K562 (cell line): ENCODE measurements around the gene LIX1L. TPM values are rescaled to one million over a fixed set of nuclear protein-coding genes. Genes with fewer than 3 reads are reported as not detected.
A peak's percentile ranks its signal among the peaks of the same experiment; 100 is the strongest.

Experiments used
- CAMTA2 ChIP-seq: fragments of 250-450 bp; sonication (Bioruptor Pico); conservative IDR thresholded peaks from 2 replicates; pipeline ENCODE4 v1.5.1; 2022
- CXXC5 ChIP-seq: fragments of 250-450 bp; sonication (Bioruptor Pico); IDR thresholded peaks from 2 replicates; pipeline ENCODE4 v1.8.0; 2022; ENCODE audit warnings: inconsistent platforms, mild to moderate bottlenecking, moderate library complexity
- ELF4 ChIP-seq: fragments of 450-650 bp; formaldehyde crosslinking; IDR thresholded peaks from 2 replicates; pipeline ENCODE4 v1.4.0; 2022; ENCODE audit warnings: missing genetic modification characterization
- GABPA ChIP-seq: fragments of 200-800 bp; sonication (Bioruptor generic); conservative IDR thresholded peaks from 2 replicates; pipeline ENCODE4 v1.6.1; 2016; ENCODE audit warnings: low read depth, missing genetic modification characterization, missing compliant biosample characterization
- GABPB2 ChIP-seq: fragments of 250-450 bp; sonication (Bioruptor Pico); conservative IDR thresholded peaks from 2 replicates; pipeline ENCODE4 v1.5.1; 2021; ENCODE audit warnings: mild to moderate bottlenecking
- HNRNPL ChIP-seq: fragments of 200-400 bp; formaldehyde crosslinking; IDR thresholded peaks from 2 replicates; pipeline ENCODE4 v1.6.1; 2017; ENCODE audit warnings: low read depth, mild to moderate bottlenecking, low read length
- HNRNPLL ChIP-seq: fragments of 200-400 bp; formaldehyde crosslinking; IDR thresholded peaks from 2 replicates; pipeline ENCODE4 v1.6.1; 2017; ENCODE audit warnings: low read length, low read depth, mild to moderate bottlenecking; ENCODE audit not compliant: poor library complexity, severe bottlenecking
- KDM2B ChIP-seq: fragments of 250-450 bp; sonication (Bioruptor Pico); IDR thresholded peaks from 2 replicates; pipeline ENCODE4 v1.8.0; 2021; ENCODE audit warnings: mild to moderate bottlenecking, moderate library complexity
- KLF10 ChIP-seq: fragments of 250-450 bp; sonication (Bioruptor Pico); IDR thresholded peaks from 2 replicates; pipeline ENCODE4 v1.6.1; 2021; ENCODE audit warnings: matching md5 sums
- MYNN ChIP-seq, 2 experiments: sonication (generic); formaldehyde crosslinking in 1 of 2; IDR thresholded peaks; 2 replicates each; pipeline versions ENCODE4 v1.5.0 to v1.6.1; 2016 to 2020; ENCODE audit warnings: antibody characterized with exemption in 1 of 2, missing genetic modification reagents in 1 of 2
- NFIC ChIP-seq: fragments of 450-650 bp; IDR thresholded peaks from 2 replicates; pipeline ENCODE4 v1.6.1; 2017; ENCODE audit warnings: mild to moderate bottlenecking, inconsistent platforms
- PBX2 ChIP-seq, 2 experiments: IDR thresholded peaks in 1 of 2; conservative IDR thresholded peaks in 1 of 2; 2 replicates each; pipeline ENCODE4 v1.6.1; 2016; ENCODE audit warnings: low read depth in 2 of 2, mild to moderate bottlenecking in 1 of 2, missing compliant biosample characterization in 1 of 2, missing genetic modification characterization in 1 of 2, moderate library complexity in 1 of 2
- PHB2 ChIP-seq: fragments of 450-650 bp; IDR thresholded peaks from 2 replicates; pipeline ENCODE4 v1.6.1; 2017; ENCODE audit warnings: low read depth
- PML ChIP-seq: IDR thresholded peaks from 2 replicates; pipeline ENCODE4 v1.6.1; 2012; ENCODE audit warnings: low read length, inconsistent platforms
- POLR2A ChIP-seq: fragments of 450-650 bp; conservative IDR thresholded peaks from 2 replicates; pipeline ENCODE4 v1.6.1; 2016
- SIN3B ChIP-seq: fragments of 450-650 bp; IDR thresholded peaks from 2 replicates; pipeline ENCODE4 v1.6.1; 2017; ENCODE audit warnings: low read depth, mild to moderate bottlenecking, moderate library complexity
- STAG1 ChIP-seq: sonication (generic); formaldehyde crosslinking; IDR thresholded peaks from 2 replicates; pipeline ENCODE4 v1.5.0; 2020; ENCODE audit warnings: missing genetic modification reagents, borderline replicate concordance
- SUPT5H ChIP-seq: fragments of 450-650 bp; IDR thresholded peaks from 2 replicates; pipeline ENCODE4 v1.6.1; 2016
- ZNF263 ChIP-seq: sonication (generic); formaldehyde crosslinking; IDR thresholded peaks from 2 replicates; pipeline ENCODE4 v1.8.0; 2022; ENCODE audit warnings: mild to moderate bottlenecking, missing genetic modification reagents, borderline replicate concordance
- ZNF3 ChIP-seq: fragments of 250-450 bp; sonication (Bioruptor Pico); IDR thresholded peaks from 2 replicates; pipeline ENCODE4 v1.5.0; 2021; ENCODE audit warnings: mild to moderate bottlenecking, moderate library complexity
- ZNF583 ChIP-seq: fragments of 250-450 bp; sonication (Bioruptor Pico); IDR thresholded peaks from 2 replicates; pipeline ENCODE4 v1.4.0; 2020
- ZNF778 ChIP-seq: fragments of 450-650 bp; formaldehyde crosslinking; IDR thresholded peaks from 2 replicates; pipeline ENCODE4 v1.4.0; 2020; ENCODE audit warnings: mild to moderate bottlenecking, moderate library complexity
- ZNF780A ChIP-seq: fragments of 250-450 bp; sonication (Bioruptor Pico); IDR thresholded peaks from 2 replicates; pipeline ENCODE4 v1.5.0; 2021; ENCODE audit warnings: mild to moderate bottlenecking
- polyA plus RNA-seq, 8 experiments: library from polyadenylated mRNA; depleted of rRNA in 4 of 8; stranded (reverse) in 5 of 8; unstranded in 3 of 8; fragments of >200 nt; fragmentation: Nextera tagmentation in 2 of 8; fragmentation: Illumina TruSeq in 1 of 8; extraction: Ambion mirVana in 2 of 8; extraction: Trizol in 1 of 8; gene quantifications; 2 replicates each; pipeline versions ENCODE4 v1.2.1 to v1.2.3, GENCODE V29; 2011 to 2014; ENCODE audit warnings: inconsistent platforms in 1 of 8, missing spikeins in 1 of 8
- total RNA-seq, 7 experiments: library from RNA; depleted of rRNA in 6 of 7; stranded (reverse); fragments of >200 nt in 6 of 7; fragmentation: Illumina TruSeq in 2 of 7; extraction: Trizol in 2 of 7; gene quantifications; 2 replicates each; pipeline versions ENCODE4 v1.2.1 to v1.2.3, GENCODE V29; 2011 to 2021; ENCODE audit warnings: low replicate concordance in 1 of 7
- TF ChIP-seq, protein P1 (sequence below), 2 experiments: IDR thresholded peaks; 2 replicates each; pipeline ENCODE4 v1.6.1; 2011; ENCODE audit warnings: borderline replicate concordance in 1 of 2, control low read depth in 1 of 2, low read depth in 1 of 2, low read length in 1 of 2, mild to moderate bottlenecking in 1 of 2, mixed read lengths in 1 of 2, moderate library complexity in 1 of 2; ENCODE audit not compliant: insufficient read depth in 1 of 2, insufficient read length in 1 of 2, poor library complexity in 1 of 2, severe bottlenecking in 1 of 2; ENCODE audit errors: extremely low read depth in 1 of 2
- TF ChIP-seq, protein P2 (sequence below): conservative IDR thresholded peaks from 2 replicates; pipeline ENCODE4 v1.6.1; 2011; ENCODE audit warnings: low read depth, mild to moderate bottlenecking, low read length; ENCODE audit not compliant: control insufficient read depth

Gene LIX1L
- total and polyA plus RNA-seq, 9 of the 15 experiments (the other 6 are each of a cell fraction or from before 2014, with no cell fraction given): 4.6 to 26.5 (median 12.5) TPM

- TF ChIP-seq PBX2 (CRISPR knock-in tag; IDR thresholded peaks at IDR 0.05; ENCODE audit: low read depth) (peak; percentile 92), PBX2 (tag; conservative IDR thresholded peaks at IDR 0.05; ENCODE audit: low read depth) (peak; percentile 98), CAMTA2 (no peak), ZNF263 (CRISPR knock-in tag) (no peak), NFIC (peak; percentile 76), HNRNPLL (peak; percentile 91), HNRNPL (peak; percentile 88; the same call in 1 of the 2 replicates), ZNF583 (CRISPR knock-in tag) (no peak), SIN3B (no peak), PHB2 (no peak), ZNF778 (CRISPR knock-in tag) (no peak), ZNF780A (CRISPR knock-in tag) (no peak), ZNF3 (CRISPR knock-in tag) (no peak), ELF4 (no peak), SUPT5H (peak; percentile 51; the same call in 1 of the 2 replicates), PML (no peak), KLF10 (CRISPR knock-in tag) (no peak), STAG1 (CRISPR knock-in tag) (no peak), GABPA (tag) (peak; percentile 32; the same call in 1 of the 2 replicates), CXXC5 (peak; percentile 66), MYNN (IDR thresholded peaks at IDR 0.05) (peak; percentile 76), MYNN (CRISPR knock-in tag; IDR thresholded peaks at IDR 0.05) (no peak), GABPB2 (CRISPR knock-in tag) (no peak), POLR2A (peak; percentile 69), KDM2B (CRISPR knock-in tag) (0 out of 2 replicates have a peak, but pooled peaks have one; percentile 24)
- TF ChIP-seq, protein P1, sequence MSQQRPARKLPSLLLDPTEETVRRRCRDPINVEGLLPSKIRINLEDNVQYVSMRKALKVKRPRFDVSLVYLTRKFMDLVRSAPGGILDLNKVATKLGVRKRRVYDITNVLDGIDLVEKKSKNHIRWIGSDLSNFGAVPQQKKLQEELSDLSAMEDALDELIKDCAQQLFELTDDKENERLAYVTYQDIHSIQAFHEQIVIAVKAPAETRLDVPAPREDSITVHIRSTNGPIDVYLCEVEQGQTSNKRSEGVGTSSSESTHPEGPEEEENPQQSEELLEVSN (IDR thresholded peaks at IDR 0.05; ENCODE audit: borderline replicate concordance in 1 of 2, extremely low read depth in 1 of 2, insufficient read depth in 1 of 2, insufficient read length in 1 of 2, low read depth in 1 of 2, low read length in 1 of 2, poor library complexity in 1 of 2, severe bottlenecking in 1 of 2): no peak
- TF ChIP-seq, protein P2, sequence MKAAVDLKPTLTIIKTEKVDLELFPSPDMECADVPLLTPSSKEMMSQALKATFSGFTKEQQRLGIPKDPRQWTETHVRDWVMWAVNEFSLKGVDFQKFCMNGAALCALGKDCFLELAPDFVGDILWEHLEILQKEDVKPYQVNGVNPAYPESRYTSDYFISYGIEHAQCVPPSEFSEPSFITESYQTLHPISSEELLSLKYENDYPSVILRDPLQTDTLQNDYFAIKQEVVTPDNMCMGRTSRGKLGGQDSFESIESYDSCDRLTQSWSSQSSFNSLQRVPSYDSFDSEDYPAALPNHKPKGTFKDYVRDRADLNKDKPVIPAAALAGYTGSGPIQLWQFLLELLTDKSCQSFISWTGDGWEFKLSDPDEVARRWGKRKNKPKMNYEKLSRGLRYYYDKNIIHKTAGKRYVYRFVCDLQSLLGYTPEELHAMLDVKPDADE: no peak
Observed at GRCh38 chr1:145957443-145958319, at the start of gene LIX1L (continued).
